Prostate gland (tissue), 2 donors: Measurements from ENCODE around the gene SOX8.

Experiments
- CTCF ChIP-seq, 4 experiments: fragments of 200-600 bp in 2 of 4; fragments of 450-650 bp in 2 of 4; sonication (generic) in 2 of 4; IDR thresholded peaks; 1 replicate in 3 of 4; 2 replicates in 1 of 4; pipeline ENCODE4 v1.5.1; 2016 to 2019; ENCODE audit warnings: antibody characterized with exemption in 4 of 4, mild to moderate bottlenecking in 2 of 4, moderate library complexity in 2 of 4
- POLR2A ChIP-seq: fragments of 450-650 bp; IDR thresholded peaks from one replicate; pipeline ENCODE4 v1.6.1; 2016; ENCODE audit warnings: antibody characterized with exemption, mild to moderate bottlenecking
- POLR2AphosphoS5 ChIP-seq: sonication (generic); formaldehyde crosslinking; IDR thresholded peaks from one replicate; pipeline ENCODE4 v1.6.1; 2017; ENCODE audit warnings: antibody characterized with exemption

GRCh38 chr16:947255-947921, 34.2 kb upstream of the SOX8 start:
- TF ChIP-seq CTCF (IDR thresholded peaks at IDR 0.05) (no peak), POLR2A (no peak), POLR2AphosphoS5 (no peak)
